Ascending aorta (tissue), 2 donors: ENCODE measurements around the gene PTK7. TPM values are rescaled to one million over a fixed set of nuclear protein-coding genes. Genes with fewer than 3 reads are reported as not detected.

Experiments used
- DNase-seq, 2 donors: peaks; one replicate each; pipeline ENCODE4 v3.0.0-alpha.2; 2019; ENCODE audit warnings: low spot score in 2 of 2
- H3K27ac ChIP-seq, 2 donors: fragments of 200-600 bp; sonication (generic); one replicate each; pipeline ENCODE4 v1.5.1; 2016 to 2017; ENCODE audit warnings: mild to moderate bottlenecking in 1 of 2
- H3K27me3 ChIP-seq: fragments of 200-600 bp; sonication (generic); one replicate; pipeline ENCODE4 v1.5.1; 2017
- H3K36me3 ChIP-seq, 2 donors: fragments of 200-600 bp; sonication (generic); one replicate each; pipeline ENCODE4 v1.5.1; 2016
- H3K4me1 ChIP-seq, 2 donors: fragments of 200-600 bp; sonication (generic); one replicate each; pipeline ENCODE4 v1.5.1; 2016 to 2017; ENCODE audit warnings: mild to moderate bottlenecking in 1 of 2
- H3K4me3 ChIP-seq, 2 donors: fragments of 200-600 bp; sonication (generic); one replicate each; pipeline ENCODE4 v1.5.1; 2016 to 2017; ENCODE audit warnings: mild to moderate bottlenecking in 1 of 2
- H3K9me3 ChIP-seq, 2 donors: fragments of 200-600 bp; sonication (generic); one replicate each; pipeline ENCODE4 v1.5.1; 2016
- intact Hi-C: fragments of 100-400 bp; cut with DNase I; formaldehyde crosslinking; loops from one replicate; pipeline ENCODE4 v1.15.1; 2023
- total RNA-seq: library from RNA; depleted of rRNA; stranded (reverse); fragments of >200 nt; gene quantifications from one replicate; pipeline ENCODE4 v1.1.0, GENCODE V29; 2016
- TF ChIP-seq, protein P1 (sequence below), 3 experiments: fragments of 200-600 bp in 2 of 3; fragments of 450-650 bp in 1 of 3; sonication (generic) in 2 of 3; IDR thresholded peaks; one replicate each; pipeline ENCODE4 v1.5.1; 2016 to 2019; ENCODE audit warnings: antibody characterized with exemption in 3 of 3, mild to moderate bottlenecking in 1 of 3, moderate library complexity in 1 of 3

The PTK7 gene
- total RNA-seq, 1 donor from 2014 or later, result 34.9 TPM

DNA sequence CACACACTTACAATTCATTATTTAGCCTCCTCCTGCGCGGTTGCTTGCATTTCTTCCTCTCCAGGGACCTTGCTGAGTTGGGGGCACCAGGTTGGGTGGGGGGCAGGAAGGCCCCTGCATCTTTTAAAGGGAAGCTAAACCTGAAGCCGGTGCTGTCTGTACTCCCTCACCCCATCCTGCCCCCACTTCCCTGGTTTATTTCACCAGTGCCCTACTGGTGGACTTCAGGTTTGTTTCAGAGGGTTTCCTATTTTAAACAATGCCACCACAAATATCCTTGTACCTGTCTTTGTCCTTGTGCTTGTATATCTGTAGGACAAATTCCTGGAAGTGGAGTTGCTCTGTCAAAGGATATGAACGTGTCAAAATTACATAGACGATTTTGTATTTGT, 21.0 kb downstream of the PTK7 start:
- H3K27ac ChIP-seq, result peak overlapping the region in 1 of 2 donors; percentile 45
- no peak overlapping the region for H3K4me3 ChIP-seq
- TF ChIP-seq, protein P1, sequence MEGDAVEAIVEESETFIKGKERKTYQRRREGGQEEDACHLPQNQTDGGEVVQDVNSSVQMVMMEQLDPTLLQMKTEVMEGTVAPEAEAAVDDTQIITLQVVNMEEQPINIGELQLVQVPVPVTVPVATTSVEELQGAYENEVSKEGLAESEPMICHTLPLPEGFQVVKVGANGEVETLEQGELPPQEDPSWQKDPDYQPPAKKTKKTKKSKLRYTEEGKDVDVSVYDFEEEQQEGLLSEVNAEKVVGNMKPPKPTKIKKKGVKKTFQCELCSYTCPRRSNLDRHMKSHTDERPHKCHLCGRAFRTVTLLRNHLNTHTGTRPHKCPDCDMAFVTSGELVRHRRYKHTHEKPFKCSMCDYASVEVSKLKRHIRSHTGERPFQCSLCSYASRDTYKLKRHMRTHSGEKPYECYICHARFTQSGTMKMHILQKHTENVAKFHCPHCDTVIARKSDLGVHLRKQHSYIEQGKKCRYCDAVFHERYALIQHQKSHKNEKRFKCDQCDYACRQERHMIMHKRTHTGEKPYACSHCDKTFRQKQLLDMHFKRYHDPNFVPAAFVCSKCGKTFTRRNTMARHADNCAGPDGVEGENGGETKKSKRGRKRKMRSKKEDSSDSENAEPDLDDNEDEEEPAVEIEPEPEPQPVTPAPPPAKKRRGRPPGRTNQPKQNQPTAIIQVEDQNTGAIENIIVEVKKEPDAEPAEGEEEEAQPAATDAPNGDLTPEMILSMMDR (IDR thresholded peaks at IDR 0.05), result no peak

DNA sequence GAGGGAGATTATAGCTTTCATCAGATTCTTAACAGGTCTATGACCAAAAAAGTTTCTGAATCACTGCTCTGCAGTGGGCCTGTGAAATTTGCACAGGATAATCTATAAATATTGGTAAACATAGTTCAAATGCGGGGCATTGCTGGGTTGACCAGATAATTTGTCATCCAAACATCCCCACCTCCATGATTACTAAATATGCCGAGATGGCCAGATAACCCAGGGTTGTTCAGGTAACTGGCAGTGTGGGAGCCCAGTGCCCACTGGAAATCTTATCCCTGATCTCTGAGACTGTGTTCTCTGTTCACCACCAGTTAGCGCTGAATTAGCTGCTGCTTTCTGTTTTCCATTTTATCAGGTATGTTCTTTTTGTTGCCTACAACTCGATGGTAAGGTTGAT, 21.4 kb downstream of the PTK7 start:
- H3K27me3 ChIP-seq, result no peaks in the 10 kb centered on the region
- DNase-seq, result no peak
- no peaks in the 10 kb centered on the region for H3K36me3 ChIP-seq
- no peak overlapping the region for H3K27ac ChIP-seq
- H3K9me3 ChIP-seq, result no peaks in the 10 kb centered on the region
- TF ChIP-seq, protein P1 (IDR thresholded peaks at IDR 0.05), result no peak
- intact Hi-C loops, result no loop called here
- no peak overlapping the region for H3K4me3 ChIP-seq
- peaks cover 3 to 12% of the 10 kb centered on the region in 2 donors for H3K4me1 ChIP-seq

More for the DNA sequence above, 21.0 kb downstream of the PTK7 start:
- H3K9me3 ChIP-seq, result no peaks in the 10 kb centered on the region
- no peak for DNase-seq
- H3K4me1 ChIP-seq, result peaks cover 3 to 12% of the 10 kb centered on the region in 2 donors
- H3K27me3 ChIP-seq, result no peaks in the 10 kb centered on the region
- H3K36me3 ChIP-seq, result no peaks in the 10 kb centered on the region
- intact Hi-C loops, result no loop called here

DNA sequence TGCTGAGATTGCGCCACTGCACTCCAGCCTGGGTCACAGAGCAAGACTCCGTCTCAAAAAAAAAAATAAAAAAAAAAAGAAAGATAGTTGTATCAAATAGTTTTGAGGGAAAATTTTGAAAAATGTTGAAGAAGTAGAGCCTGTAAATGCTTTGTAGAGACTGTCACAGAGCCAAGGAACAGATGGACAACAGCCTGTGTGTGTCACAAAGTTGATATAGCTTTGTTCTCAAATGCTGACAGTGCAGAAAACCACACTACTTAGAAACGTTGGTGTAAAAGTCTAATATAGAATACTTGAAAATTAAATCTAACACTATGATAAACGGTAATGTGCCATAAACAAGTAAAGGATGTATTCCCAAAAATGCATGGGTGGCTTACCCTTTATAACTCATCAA, 25.4 kb downstream of the PTK7 start:
- no peak overlapping the region for H3K27ac ChIP-seq
- H3K4me1 ChIP-seq, result peaks cover under 1 to 7% of the 10 kb centered on the region in 2 donors
- DNase-seq, result no peak
- intact Hi-C loops, result no loop called here
- no peaks in the 10 kb centered on the region for H3K36me3 ChIP-seq
- TF ChIP-seq, protein P1 (IDR thresholded peaks at IDR 0.05), result no peak
- H3K27me3 ChIP-seq, result no peaks in the 10 kb centered on the region
- no peak overlapping the region for H3K4me3 ChIP-seq
- no peaks in the 10 kb centered on the region for H3K9me3 ChIP-seq

DNA sequence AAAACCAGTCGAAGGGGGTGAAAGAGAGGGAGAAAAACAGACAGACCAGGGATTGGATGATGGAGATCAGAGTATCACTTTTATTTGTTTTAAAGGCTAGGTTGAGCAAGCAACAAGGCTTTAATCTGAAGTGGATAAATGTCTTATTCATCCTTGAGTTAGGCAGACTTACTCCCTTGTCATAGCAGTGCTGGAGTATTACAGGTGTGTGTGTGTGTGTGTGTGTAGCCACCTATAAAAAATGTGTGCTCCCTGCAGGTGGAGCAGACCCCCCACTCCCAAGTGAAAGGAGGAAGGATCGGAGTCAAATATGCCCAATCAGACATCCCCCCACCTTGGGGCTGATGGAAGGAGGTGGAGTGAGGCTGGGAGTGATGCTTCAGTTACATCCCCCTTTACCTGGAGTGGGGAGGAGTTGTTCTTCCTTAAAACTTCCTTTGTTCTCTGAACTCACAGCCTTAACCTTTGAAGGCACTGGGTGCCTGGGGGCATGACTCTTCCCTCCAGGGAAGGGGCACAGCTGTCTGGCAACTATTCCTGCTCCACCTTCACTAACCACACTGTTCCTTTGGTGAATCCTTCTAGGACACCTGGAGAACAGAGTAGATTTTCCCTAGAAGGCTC, 27.3 kb downstream of the PTK7 start:
- Histone ChIP-seq H3K9me3 (no peaks in the 10 kb centered on the region), H3K4me3 (no peak overlapping the region), H3K36me3 (no peaks in the 10 kb centered on the region), H3K27me3 (no peaks in the 10 kb centered on the region), H3K27ac (no peak overlapping the region), H3K4me1 (no peaks in the 10 kb centered on the region)
- intact Hi-C loops, result no loop called here
- DNase-seq, result no peak
- TF ChIP-seq, protein P1 (IDR thresholded peaks at IDR 0.05), result no peak

DNA sequence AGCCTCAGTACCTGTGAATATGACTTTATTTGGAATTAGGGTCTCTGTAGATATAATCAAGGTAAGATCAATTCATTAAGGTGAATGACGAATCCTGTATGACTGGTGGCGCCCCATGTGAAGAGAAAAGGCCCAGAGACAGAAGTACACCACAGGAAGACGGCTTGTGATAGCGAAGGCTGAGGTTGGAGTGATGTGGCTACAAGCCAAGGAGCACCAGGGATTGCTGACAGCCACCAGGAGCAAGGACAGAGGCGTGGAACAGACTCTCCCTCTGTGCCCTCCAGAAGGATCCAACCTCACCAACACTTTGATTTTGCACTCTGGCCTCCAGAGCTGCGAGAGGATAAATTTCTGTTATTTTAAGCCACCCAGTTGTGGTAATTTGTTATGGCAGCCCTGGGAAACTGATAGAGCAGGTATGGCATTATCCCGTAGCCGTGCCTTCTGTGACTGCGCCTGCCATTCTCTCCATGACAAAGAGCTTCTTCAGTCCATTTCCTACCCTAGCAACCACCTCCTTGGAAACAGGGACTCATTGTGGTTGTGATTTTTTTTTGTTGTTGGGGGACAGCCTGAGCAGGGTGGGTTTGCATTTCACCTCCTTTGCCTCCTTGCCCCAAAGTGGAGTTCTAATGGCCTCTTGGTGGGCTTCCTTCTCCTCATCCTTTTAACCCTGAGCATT, 29.6 kb downstream of the PTK7 start:
- TF ChIP-seq, protein P1 (IDR thresholded peaks at IDR 0.05), result no peak
- H3K9me3 ChIP-seq, result no peaks in the 10 kb centered on the region
- no peaks in the 10 kb centered on the region for H3K27me3 ChIP-seq
- H3K4me3 ChIP-seq, result no peak overlapping the region
- no peaks in the 10 kb centered on the region for H3K4me1 ChIP-seq
- DNase-seq, result no peak
- no peak overlapping the region for H3K27ac ChIP-seq
- intact Hi-C loops, result no loop called here
- no peaks in the 10 kb centered on the region for H3K36me3 ChIP-seq
